Upper lobe of left lung (tissue), 4 donors: Measurements from ENCODE around the gene ZFY.

Experiments used
- CTCF ChIP-seq, 6 experiments: fragments of 450-650 bp in 4 of 6; fragments of 200-600 bp in 2 of 6; sonication (generic) in 2 of 6; IDR thresholded peaks; one replicate each; pipeline ENCODE4 v1.5.1; 2016 to 2019; ENCODE audit warnings: antibody characterized with exemption in 6 of 6
- EP300 ChIP-seq, 4 donors: sonication (generic); formaldehyde crosslinking; IDR thresholded peaks; one replicate each; pipeline ENCODE4 v1.5.1; 2017; ENCODE audit warnings: antibody characterized with exemption in 4 of 4, control low read depth in 2 of 4
- POLR2A ChIP-seq, 4 donors: fragments of 450-650 bp; IDR thresholded peaks; one replicate each; pipeline ENCODE4 v1.5.1; 2016 to 2017; ENCODE audit warnings: antibody characterized with exemption in 4 of 4, mild to moderate bottlenecking in 2 of 4
- POLR2AphosphoS5 ChIP-seq, 2 donors: sonication (generic); formaldehyde crosslinking; IDR thresholded peaks; one replicate each; pipeline ENCODE4 v1.5.1; 2017; ENCODE audit warnings: antibody characterized with exemption in 2 of 2

GRCh38 chrY:3019584-3019983, 84.4 kb downstream of the ZFY start:
- no peak for TF ChIP-seq CTCF (IDR thresholded peaks at IDR 0.05)
- no peak for TF ChIP-seq EP300 (IDR thresholded peaks at IDR 0.05)
- no peak for TF ChIP-seq POLR2AphosphoS5 (IDR thresholded peaks at IDR 0.05)
- no peak for TF ChIP-seq POLR2A (IDR thresholded peaks at IDR 0.05)
